NOMO-1 treated with dmso at 0.1 percent for 144 hours (cell line): ENCODE results near the gene ENPP7.

Experiments used
- DNase-seq: peaks from one replicate; lab custom pipeline; 2025; ENCODE audit not compliant: unreplicated experiment; lab: John Stamatoyannopoulos, UW

Gene ENPP7

GRCh38 chr17:79702550-79703236, 28.1 kb upstream of the ENPP7 start:
- no peak for DNase-seq

DNA sequence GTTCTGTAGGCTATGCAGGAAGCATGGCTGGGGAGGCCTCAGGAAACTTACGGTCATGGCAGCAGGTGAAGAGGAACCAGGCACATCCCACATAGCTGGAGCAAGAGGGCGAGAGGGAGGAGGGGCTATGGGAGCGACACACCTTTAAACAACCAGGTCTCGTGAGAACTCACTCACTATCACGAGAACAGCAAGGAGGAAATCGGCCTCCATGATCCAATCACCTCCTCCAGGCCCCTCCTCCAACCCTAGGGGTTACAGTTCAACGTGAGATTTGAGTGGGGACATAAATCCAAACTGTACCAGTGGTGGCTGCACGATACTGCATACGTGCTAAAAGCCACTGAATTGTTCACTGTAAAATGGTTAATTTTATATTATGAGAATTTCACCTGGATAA, 26.1 kb upstream of the ENPP7 start:
- DNase-seq = no peak

GRCh38 chr17:79705674-79706073, 25.1 kb upstream of the ENPP7 start:
- DNase-seq = no peak

GRCh38 chr17:79706931-79707850, 23.6 kb upstream of the ENPP7 start:
- no peak for DNase-seq

- DNase-seq = no peak
These were observed 22.5 kb upstream of the ENPP7 start for GRCh38 chr17:79707931-79708891.

- DNase-seq = no peak
These were observed 18.9 kb upstream of the ENPP7 start for GRCh38 chr17:79711715-79712305.

GRCh38 chr17:79713391-79713790, 17.4 kb upstream of the ENPP7 start:
- DNase-seq = no peak

DNA sequence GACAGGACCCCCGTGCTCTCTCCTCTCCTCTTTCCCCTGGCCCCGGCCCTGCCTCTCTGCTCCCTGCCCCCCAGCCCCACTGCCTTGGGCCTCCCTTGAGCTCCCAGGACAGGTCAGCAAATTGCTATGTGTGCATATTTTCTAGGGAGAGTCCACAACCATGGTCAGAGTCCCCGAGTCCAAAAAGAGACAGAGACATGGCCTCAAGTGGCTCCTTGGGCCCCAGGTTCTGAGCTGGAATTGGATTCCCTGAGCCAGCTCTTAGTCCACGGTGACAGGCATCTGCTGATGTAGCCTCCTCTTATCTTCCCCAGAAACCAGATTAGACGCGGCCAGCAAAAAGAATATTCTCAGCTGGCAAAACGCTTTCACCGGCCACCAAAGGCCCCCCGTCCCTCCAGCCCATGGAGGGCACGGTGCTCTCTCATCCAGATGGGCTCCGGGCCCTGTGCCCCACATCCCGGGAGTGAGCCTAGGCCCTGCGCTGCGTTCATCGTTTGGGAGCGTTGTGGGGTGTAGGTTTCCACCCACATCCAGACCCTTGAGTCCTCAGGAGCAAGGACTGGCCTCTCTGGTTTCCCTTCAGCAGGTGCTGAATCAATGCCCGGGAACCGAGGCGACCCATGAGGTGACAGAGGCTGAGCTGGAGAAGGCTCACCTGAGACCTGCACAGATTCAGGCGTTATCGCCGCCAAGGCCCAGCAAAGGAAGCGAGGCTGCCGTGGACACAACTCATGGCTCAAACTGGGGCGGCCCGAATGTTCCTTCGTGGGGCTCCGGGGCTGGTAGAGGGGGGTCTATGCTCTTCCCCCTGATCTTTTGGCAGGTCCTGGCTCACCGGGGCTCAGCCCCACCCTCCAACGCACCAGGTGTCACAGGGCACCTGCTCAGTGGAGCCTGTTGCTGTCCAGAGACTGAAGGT, 16.3 kb upstream of the ENPP7 start:
- DNase-seq = no peak

DNA sequence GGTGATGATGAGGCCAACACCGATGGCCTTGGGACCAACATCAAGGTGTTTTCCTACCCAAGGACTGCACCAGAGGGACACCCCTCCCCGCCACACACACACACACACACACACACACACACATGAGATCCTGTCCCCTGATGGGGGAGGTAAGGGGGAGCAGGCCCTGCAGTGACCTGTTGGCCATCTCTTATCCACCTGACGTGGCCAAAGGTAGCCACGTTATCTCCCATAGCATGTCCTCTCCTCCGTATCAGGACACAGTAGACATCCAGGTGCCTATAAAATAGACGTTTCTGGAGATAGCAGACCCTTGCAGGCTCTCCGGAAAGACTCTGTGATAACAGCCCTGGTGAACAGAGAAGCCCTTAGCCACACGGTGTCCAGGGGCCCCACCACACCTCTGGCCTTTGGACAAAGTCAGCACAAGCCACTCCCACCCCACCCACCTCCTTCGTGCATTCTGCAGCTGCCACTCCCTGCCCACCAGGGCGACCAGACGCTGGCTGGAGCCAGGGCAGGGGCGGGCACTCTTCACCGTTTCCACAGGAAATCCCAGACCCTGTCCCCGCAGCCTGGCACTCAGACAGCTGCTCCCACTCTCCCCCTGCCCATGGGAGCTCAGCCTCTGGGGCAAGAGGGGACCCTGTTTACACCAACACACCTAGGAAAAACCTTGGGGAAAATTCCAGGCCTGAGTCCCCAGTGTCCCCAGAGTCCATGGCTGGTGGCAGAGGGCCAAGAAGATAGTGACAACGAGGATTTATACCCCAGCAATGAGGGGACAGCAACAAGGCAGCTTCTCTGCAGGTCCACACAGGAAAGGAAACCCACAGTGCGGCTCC, 15.4 kb upstream of the ENPP7 start:
- no peak for DNase-seq

GRCh38 chr17:79715943-79716797, 14.6 kb upstream of the ENPP7 start:
- DNase-seq = no peak

DNA sequence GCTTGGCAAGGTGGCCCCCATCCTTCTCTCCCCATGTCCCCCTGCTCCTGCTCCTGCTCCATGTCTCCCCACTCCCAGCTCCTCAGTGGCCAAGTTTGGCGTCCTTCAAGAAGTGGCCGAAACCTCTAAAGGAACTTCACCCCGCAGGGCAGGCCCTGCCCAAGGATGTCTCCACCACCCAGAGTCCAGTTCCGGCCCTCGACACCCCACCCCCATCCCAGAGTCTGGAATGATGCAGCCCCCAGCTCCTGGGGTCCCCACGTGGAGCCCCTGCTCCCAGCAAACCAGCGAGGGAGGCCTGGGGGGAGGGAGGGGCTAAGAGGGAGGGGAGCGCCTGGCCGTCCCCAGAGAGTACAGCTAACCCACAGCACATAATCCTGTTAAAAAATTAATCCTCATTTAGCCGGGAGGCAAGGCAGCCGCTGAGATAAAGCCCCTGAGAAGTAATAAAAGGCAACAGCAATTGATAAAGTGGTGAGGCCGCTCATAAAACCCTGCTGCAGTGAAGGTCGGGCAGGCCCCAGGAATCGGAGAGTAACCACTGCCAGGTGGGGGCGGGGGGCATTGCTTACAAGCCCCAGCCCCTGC, 9.9 kb upstream of the ENPP7 start:
- no peak for DNase-seq

GRCh38 chr17:79721993-79722671, 8.6 kb upstream of the ENPP7 start:
- no peak for DNase-seq

DNA sequence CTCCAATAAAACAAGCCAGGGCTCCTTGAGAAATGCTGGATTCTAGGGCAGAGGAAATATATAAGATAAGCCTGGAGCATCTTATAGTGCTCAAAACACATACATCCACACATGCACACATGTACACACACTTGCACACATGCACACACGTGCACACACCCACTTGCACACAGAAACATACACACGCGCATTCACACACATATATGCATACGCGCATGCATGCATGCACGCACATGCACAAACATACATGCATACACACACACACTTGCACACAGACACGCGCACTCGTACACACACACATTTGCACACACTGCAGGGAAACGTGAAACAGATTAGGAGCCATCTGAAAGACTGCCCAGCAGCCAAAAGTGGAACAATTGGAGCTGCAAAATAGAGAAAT, 8.0 kb upstream of the ENPP7 start:
- no peak for DNase-seq

DNA sequence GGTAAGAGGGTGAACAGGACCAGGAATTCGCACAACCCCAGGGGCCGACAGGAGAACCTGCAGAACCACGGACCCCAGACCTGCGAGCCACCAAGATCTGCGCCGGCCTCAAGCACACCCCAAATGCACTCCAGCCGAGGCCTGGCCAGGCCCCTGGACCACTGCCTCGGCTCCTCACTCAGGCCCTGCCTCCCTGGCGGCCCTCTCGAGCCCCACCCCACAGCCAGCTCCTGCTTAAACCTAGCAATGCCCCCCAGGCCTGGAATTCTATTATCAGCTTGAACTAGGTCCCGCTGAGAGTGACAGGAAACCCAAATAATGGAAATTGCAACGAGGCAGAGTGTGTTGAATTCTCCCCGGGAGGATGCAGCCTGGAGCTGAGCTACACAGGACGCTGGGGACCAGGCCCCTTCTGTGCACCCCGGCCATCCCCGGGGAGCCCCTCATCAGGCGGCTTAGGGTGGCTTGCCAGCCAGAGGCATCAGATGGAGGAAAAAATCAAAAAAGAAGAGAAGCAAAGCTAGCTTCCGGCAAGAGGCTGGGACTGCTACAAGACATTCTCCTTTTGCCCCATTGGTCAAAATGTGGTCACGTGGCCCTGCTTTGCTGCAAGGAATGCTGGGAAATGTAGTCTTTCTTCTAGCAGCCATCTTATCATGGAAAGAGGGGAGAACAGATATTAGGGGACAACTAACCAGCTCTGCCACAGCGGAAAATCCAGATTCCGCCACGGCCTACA, 2.4 kb upstream of the ENPP7 start:
- peak; percentile 65 for DNase-seq

- no peak for DNase-seq
These were observed 1.8 kb upstream of the ENPP7 start for GRCh38 chr17:79728908-79729471.

GRCh38 chr17:79729761-79730160, 982 bp upstream of the ENPP7 start:
- no peak for DNase-seq
